Fibroblast of pulmonary artery (primary cell): ENCODE data around the gene SASH1.

Source experiments
- DNase-seq: peaks from one replicate; pipeline ENCODE4 v3.0.0-alpha.2; 2010; ENCODE audit warnings: low read depth
- H3K4me3 ChIP-seq: replicated peaks from 2 replicates; pipeline ENCODE4 v1.5.1; 2011; ENCODE audit warnings: low read depth, mild to moderate bottlenecking, control low read depth, low read length, moderate library complexity
- CTCF ChIP-seq: IDR thresholded peaks from 2 replicates; pipeline ENCODE4 v1.5.1; 2011; ENCODE audit warnings: mild to moderate bottlenecking, control low read depth, low read length, inconsistent platforms; ENCODE audit errors: missing control alignments

The SASH1 gene

DNA sequence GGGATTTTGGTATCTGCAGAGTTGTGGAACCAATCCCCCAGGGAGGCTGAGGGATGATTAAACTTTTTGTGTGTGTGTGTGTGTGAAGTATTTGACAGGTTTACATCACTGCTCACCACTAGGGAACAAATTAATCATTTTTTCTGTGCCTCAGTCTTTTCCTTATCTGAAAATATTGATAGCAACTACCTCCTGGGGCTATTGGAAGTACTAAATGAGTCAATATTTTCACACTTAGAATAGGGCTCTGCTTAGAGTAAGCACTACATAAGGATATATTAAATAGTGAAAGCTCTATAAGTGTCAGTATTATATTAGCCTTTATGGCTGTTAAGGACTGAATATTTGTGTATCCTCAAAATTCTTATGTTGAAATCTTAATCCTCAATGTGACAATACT lies 249.0 kb downstream of the SASH1 start:
- H3K4me3 ChIP-seq = no peak overlapping the region
- TF ChIP-seq CTCF = no peak
- no peak for DNase-seq

DNA sequence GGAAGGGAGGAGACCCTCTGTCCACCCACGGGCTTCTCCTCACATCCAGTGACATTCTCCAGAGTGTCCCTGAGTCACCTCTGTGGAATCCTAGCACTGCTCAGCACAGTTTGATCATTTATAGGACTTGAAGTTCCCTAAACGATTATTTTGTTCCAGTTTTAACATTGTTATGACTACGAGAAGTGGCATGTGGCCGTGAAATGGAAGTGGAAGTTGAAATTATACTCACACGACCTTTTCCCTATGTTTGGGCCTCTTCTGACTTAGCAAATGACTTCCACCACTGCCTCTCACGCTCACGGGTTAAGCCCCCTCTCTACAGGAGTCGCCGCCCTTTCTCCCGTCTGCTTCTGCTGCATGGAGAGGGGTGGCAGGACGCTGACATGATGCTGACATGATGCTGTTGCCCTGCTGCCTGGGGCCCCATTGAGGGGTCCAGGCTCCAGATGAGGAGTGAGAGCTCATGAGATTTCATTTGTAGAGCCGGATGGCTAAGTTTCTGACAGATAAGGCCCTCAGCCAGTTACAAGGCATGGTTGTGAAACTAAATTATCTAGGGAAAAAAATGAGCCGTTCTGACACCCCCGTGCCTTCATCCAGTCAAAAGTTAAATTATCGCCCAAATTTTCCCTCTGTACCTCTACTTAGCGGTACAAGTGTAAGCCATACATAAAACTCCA lies 250.6 kb downstream of the SASH1 start:
- no peak for DNase-seq
- H3K4me3 ChIP-seq = no peak overlapping the region
- TF ChIP-seq CTCF = no peak

GRCh38 chr6:148593813-148594170 lies 251.2 kb downstream of the SASH1 start:
- H3K4me3 ChIP-seq = no peak overlapping the region
- TF ChIP-seq CTCF = no peak
- no peak for DNase-seq

DNA sequence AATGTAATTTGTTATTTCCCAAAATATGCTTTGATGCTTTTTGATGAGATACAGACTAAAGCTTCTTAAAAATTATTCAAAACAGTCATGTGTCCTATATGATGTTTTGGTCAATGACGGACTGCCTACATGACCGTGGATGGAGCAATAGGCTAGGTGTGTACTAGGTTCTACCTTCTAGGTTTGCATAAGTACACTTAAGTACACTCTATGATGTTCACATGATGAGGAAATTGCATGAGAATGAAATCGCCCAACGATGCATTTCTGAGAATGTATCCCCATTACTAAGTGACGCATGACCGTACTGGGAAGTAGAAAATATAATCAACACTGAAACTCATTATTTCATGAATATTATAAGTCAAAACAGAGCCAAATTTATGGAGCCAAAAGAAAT lies 252.9 kb downstream of the SASH1 start:
- no peak for DNase-seq
- no peak for TF ChIP-seq CTCF
- H3K4me3 ChIP-seq = no peak overlapping the region

GRCh38 chr6:148596891-148597455 lies 254.3 kb downstream of the SASH1 start:
- TF ChIP-seq CTCF = no peak
- no peak for DNase-seq
- no peak overlapping the region for H3K4me3 ChIP-seq

DNA sequence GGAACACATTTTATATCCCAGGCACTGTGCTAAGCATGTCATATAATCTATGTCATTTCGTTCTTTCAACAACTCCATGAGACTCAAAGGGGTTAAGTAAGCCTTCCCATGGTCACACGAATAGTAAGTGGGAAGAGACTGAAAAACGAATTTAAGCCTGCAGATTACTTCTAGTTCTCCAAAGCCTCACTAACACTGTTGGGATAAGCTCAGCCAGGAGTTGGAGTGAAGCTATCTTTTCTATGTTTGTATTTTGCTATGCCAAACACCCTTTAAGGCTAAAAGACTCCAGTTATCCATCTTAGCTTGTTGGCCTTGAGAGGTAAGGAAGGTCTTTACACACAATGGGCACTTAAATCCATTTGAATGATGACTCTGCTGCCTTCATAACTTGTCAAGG lies 256.1 kb downstream of the SASH1 start:
- H3K4me3 ChIP-seq = no peak overlapping the region
- no peak for TF ChIP-seq CTCF
- DNase-seq = no peak

DNA sequence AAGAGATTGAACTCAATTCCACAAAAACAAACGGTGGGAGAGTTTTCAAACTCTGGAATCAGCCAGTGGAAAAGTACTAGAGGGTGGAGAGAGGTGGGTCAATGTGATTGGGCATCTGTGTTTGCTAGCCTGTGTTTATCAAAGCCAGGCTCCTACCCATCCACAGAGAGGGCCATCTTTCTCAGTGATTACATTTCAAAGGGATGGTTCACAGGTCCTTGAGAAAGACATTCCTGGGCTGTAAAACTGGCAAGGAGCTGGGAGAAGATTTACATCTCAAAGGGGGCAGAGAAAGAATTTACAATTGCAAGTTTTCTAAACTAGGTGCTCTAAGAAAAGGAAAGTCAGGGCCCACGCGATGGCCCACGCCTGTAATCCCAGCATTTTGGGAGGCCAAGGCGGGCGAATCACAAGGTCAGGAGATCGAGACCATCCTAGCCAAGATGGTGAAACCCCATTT lies 257.4 kb downstream of the SASH1 start:
- no peak for TF ChIP-seq CTCF
- DNase-seq = no peak
- H3K4me3 ChIP-seq = no peak overlapping the region
